Progenitor cell of endocrine pancreas (in vitro differentiated cells): ENCODE results near the gene ARG2. TPM values are rescaled to one million over a fixed set of nuclear protein-coding genes. Genes with fewer than 3 reads are reported as not detected.
"Not testable (repeated sequence)": the region's sequence is repeated elsewhere in the genome, so short reads cannot be mapped to it uniquely, and the experiment has no call there.

Experiments
- DNase-seq: peaks from one replicate; pipeline ENCODE4 v3.0.0; 2021; ENCODE audit warnings: low spot score; ENCODE audit not compliant: unreplicated experiment
- H3K27ac Mint-ChIP-seq: 2 replicates; pipeline ENCODE4 v1.8.0; 2021; ENCODE audit warnings: mild to moderate bottlenecking, moderate library complexity, mixed read lengths
- H3K27me3 Mint-ChIP-seq: 2 replicates; pipeline ENCODE4 v1.8.0; 2021; ENCODE audit warnings: mixed read lengths
- H3K36me3 Mint-ChIP-seq: 2 replicates; pipeline ENCODE4 v1.8.0; 2022; ENCODE audit warnings: mixed read lengths; ENCODE audit not compliant: insufficient read depth
- H3K4me1 Mint-ChIP-seq: 2 replicates; pipeline ENCODE4 v1.8.0; 2021; ENCODE audit warnings: low read depth, mixed read lengths
- H3K4me3 Mint-ChIP-seq: 2 replicates; pipeline ENCODE4 v1.8.0; 2021; ENCODE audit warnings: low read depth, mild to moderate bottlenecking, moderate library complexity, mixed read lengths
- H3K9me3 Mint-ChIP-seq: 2 replicates; pipeline ENCODE4 v1.8.0; 2021; ENCODE audit warnings: low read depth, mixed read lengths
- CTCF ChIP-seq: fragments of 200-600 bp; sonication (generic); IDR thresholded peaks from one replicate; pipeline ENCODE4 v1.5.0; 2021; ENCODE audit warnings: antibody characterized with exemption, mild to moderate bottlenecking; ENCODE audit not compliant: unreplicated experiment
- total RNA-seq: library from RNA; stranded (reverse); gene quantifications from 2 replicates; pipeline ENCODE4 v1.2.1, GENCODE V29; 2021

Gene ARG2
- total RNA-seq, 1 donor from 2014 or later: 25.1 TPM

GRCh38 chr14:67589204-67589770 lies 30.4 kb upstream of the ARG2 start:
- Mint-ChIP-seq H3K4me3 (no peak overlapping the region), H3K27me3 (no peaks in the 10 kb centered on the region), H3K4me1 (peaks cover 2% of the 10 kb centered on the region), H3K9me3 (no peaks in the 10 kb centered on the region), H3K27ac (no peak overlapping the region), H3K36me3 (peaks cover 16% of the 10 kb centered on the region)
- TF ChIP-seq CTCF: no peak
- no peak for DNase-seq

GRCh38 chr14:67593650-67594049 lies 26.1 kb upstream of the ARG2 start:
- not testable (repeated sequence) for DNase-seq, H3K27ac Mint-ChIP-seq, H3K9me3 Mint-ChIP-seq, H3K27me3 Mint-ChIP-seq, H3K4me3 Mint-ChIP-seq, H3K4me1 Mint-ChIP-seq
- H3K36me3 Mint-ChIP-seq: peaks cover 16% of the 10 kb centered on the region

DNA sequence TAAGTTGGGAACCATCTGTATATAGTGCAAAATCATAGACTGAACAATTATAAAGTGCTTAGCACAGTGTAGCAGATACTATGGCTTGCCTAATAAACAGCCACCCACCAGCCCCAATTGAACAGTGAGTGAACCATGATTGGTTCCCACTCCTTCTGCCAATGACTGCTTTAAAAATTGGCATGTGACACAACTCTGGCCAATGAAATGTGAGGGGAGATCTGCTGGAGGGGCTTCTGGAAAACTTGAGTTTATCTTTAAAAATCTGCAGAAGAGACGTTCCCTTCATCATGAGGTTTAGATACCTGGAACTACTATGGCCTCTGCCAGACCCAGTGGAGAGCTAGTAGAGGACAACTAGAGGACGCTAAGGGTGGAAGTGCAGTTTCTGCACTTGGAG lies 24.3 kb upstream of the ARG2 start:
- TF ChIP-seq CTCF: no peak
- Mint-ChIP-seq H3K27me3 (no peaks in the 10 kb centered on the region), H3K4me1 (peaks cover 16% of the 10 kb centered on the region)

DNA sequence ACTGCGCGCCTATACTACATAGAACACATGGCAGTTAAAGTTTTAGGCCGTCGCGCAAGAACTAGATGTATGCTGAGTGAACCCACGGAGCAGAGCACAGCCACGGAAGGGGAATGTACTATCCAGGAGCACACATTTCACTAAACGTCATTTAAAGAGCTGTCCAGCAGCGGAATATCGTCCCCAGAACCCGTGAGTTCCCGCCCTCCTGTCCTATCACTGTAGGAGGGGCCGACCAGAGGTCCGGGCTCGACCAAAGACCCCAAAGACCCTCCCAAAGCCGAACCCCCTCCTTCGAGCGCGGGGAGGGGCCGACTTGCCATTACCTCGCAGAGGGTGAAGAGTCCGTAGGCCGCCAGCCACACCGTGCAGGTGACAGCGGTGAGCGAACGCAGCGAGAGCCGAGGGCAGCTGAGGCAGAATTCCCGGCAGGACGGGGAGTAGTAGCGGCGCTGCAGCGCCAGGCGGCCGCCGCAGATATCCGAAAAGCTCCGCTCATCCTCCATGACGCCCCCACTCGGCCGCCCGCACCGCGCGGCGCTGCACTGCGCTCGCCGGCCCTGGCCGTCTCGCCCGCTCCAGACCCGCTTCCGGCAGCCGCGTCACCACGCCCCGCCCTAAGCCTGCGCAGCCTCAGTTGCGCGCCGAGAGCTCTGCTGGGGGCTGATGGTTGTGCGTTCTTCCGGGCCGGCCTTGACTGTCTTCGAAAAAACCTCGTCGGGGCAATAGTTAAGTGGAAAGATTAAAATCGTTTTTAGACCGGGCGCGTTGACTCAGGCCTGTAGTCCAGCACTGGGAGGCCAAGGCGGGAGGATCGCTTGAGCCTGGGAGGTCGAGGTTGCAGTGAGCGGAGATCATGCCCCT lies 19.8 kb upstream of the ARG2 start, which contains the start of gene PIGH:
Gene PIGH (minus strand): TSS at position 571 of the 864 bp plus-strand sequence. CDS start 65 bp downstream, at position 506.
- H3K4me1 Mint-ChIP-seq: peaks cover 14% of the 10 kb centered on the region
- H3K27ac Mint-ChIP-seq: peak within 1 kb of the TSS; percentile 96
- DNase-seq: peak; percentile 88
- H3K27me3 Mint-ChIP-seq: no peaks in the 10 kb centered on the region
- TF ChIP-seq CTCF: peak; percentile 79
- peak within 1 kb of the TSS; percentile 94 for H3K4me3 Mint-ChIP-seq
- H3K9me3 Mint-ChIP-seq: no peaks in the 10 kb centered on the region
- H3K36me3 Mint-ChIP-seq: peaks cover 6% of the 10 kb centered on the region

More for the DNA sequence above, 24.3 kb upstream of the ARG2 start:
- Mint-ChIP-seq H3K9me3 (no peaks in the 10 kb centered on the region), H3K4me3 (no peak overlapping the region), H3K36me3 (peaks cover 11% of the 10 kb centered on the region), H3K27ac (peak overlapping the region; percentile 31)
- DNase-seq: no peak

DNA sequence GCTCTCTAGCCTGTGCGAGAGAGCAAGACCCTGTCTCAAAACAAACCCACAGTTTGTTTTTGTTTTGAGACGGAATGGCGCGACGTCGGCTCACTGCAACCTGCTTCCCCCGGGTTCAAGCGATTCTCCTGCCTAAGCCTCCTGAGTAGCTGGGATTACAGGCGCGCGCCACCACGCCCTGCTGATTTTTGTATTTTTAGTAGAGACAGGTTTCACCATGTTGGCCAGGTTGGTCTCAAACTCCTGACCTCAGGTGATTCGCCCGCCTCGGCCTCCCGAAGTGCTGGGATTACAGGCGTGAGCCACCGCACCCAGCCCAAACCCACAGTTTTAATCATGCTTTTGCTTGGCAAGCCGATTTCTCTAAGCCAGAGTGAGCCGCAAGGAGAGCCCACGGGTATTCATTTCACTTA lies 19.2 kb upstream of the ARG2 start:
- Mint-ChIP-seq H3K27ac (peak overlapping the region; percentile 96), H3K4me1 (peaks cover 14% of the 10 kb centered on the region), H3K4me3 (peak overlapping the region; percentile 94)
- H3K9me3 Mint-ChIP-seq, H3K36me3 Mint-ChIP-seq, H3K27me3 Mint-ChIP-seq, DNase-seq: not testable (repeated sequence)

- TF ChIP-seq CTCF: no peak
- H3K27ac Mint-ChIP-seq: no peak overlapping the region
- H3K4me3 Mint-ChIP-seq: no peak overlapping the region
- no peaks in the 10 kb centered on the region for H3K9me3 Mint-ChIP-seq
- DNase-seq: no peak
- H3K27me3 Mint-ChIP-seq: no peaks in the 10 kb centered on the region
- H3K36me3 Mint-ChIP-seq: no peaks in the 10 kb centered on the region
- peaks cover 16% of the 10 kb centered on the region for H3K4me1 Mint-ChIP-seq
Observed at GRCh38 chr14:67602076-67602475, 17.6 kb upstream of the ARG2 start.
